ENCODE results near the gene DHFR2.

GRCh38 chr3:94043285-94043684, 19.4 kb downstream of the DHFR2 start:
- TF ChIP-seq EZH2 (IDR thresholded peaks at IDR 0.05; ENCODE audit: borderline replicate concordance, low read depth, low read length, severe bottlenecking) (no peak), POLR2AphosphoS5 (IDR thresholded peaks at IDR 0.05; ENCODE audit: insufficient read depth, low read depth, low read length) (no peak), FOS (IDR thresholded peaks at IDR 0.05; ENCODE audit: borderline replicate concordance, insufficient read depth, low read length) (no peak), POLR2A (IDR thresholded peaks at IDR 0.05; ENCODE audit: low read depth, low read length) (no peak), MYC (IDR thresholded peaks at IDR 0.05; ENCODE audit: low read depth, low read length) (no peak)
- TF ChIP-seq, protein P1, sequence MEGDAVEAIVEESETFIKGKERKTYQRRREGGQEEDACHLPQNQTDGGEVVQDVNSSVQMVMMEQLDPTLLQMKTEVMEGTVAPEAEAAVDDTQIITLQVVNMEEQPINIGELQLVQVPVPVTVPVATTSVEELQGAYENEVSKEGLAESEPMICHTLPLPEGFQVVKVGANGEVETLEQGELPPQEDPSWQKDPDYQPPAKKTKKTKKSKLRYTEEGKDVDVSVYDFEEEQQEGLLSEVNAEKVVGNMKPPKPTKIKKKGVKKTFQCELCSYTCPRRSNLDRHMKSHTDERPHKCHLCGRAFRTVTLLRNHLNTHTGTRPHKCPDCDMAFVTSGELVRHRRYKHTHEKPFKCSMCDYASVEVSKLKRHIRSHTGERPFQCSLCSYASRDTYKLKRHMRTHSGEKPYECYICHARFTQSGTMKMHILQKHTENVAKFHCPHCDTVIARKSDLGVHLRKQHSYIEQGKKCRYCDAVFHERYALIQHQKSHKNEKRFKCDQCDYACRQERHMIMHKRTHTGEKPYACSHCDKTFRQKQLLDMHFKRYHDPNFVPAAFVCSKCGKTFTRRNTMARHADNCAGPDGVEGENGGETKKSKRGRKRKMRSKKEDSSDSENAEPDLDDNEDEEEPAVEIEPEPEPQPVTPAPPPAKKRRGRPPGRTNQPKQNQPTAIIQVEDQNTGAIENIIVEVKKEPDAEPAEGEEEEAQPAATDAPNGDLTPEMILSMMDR (IDR thresholded peaks at IDR 0.05; ENCODE audit: extremely low read depth in 1 of 2, insufficient read depth in 1 of 2, low read depth in 1 of 2, low read length in 2 of 2), result no peak
